NB4 (cell line): Measurements from ENCODE around the gene CXorf58.
"Not testable (repeated sequence)": the region's sequence is repeated elsewhere in the genome, so short reads cannot be mapped to it uniquely, and the experiment has no call there.

Experiments used
- DNase-seq: peaks from one replicate; pipeline ENCODE4 v3.0.0; 2010; ENCODE audit warnings: low read depth
- H3K4me3 ChIP-seq: one replicate; pipeline ENCODE4 v1.5.1; 2011; ENCODE audit warnings: mild to moderate bottlenecking, low read depth, low read length, moderate library complexity
- MYC ChIP-seq: IDR thresholded peaks from 2 replicates; pipeline ENCODE4 v1.6.1; 2011; ENCODE audit warnings: low read depth, low read length
- POLR2A ChIP-seq: IDR thresholded peaks from 2 replicates; pipeline ENCODE4 v1.6.1; 2011; ENCODE audit warnings: mild to moderate bottlenecking; ENCODE audit not compliant: insufficient read length; ENCODE audit errors: extremely low read depth
- TF ChIP-seq, protein P1 (sequence below): IDR thresholded peaks from 2 replicates; pipeline ENCODE4 v1.6.1; 2011; ENCODE audit warnings: low read depth, low read length
- TF ChIP-seq, protein P2 (sequence below): IDR thresholded peaks from one replicate; pipeline ENCODE4 v1.5.1; 2012; ENCODE audit warnings: low read depth, low read length

Gene CXorf58

DNA sequence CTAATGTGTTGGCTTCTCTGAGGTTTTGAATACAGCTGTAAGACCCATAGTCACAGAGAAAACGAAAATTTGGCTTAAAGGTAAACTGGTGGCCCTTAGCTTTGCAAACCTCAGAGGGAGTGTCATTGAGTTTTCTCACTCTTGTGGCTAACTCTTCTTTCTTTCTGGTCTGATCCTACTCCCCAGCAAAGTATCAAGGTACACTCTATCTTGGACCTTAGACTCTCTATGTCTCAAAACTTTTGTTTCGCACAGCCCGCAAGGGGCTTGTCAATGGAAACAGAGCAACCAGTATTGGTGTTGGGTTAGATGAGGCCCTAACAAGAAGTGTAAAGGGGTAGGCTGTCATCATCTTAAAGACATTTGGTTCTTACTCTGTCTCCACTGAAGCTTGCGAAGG lies 19.9 kb upstream of the CXorf58 start:
- no peak overlapping the region for H3K4me3 ChIP-seq
- TF ChIP-seq, protein P1, sequence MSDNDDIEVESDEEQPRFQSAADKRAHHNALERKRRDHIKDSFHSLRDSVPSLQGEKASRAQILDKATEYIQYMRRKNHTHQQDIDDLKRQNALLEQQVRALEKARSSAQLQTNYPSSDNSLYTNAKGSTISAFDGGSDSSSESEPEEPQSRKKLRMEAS: no peak
- TF ChIP-seq, protein P2, sequence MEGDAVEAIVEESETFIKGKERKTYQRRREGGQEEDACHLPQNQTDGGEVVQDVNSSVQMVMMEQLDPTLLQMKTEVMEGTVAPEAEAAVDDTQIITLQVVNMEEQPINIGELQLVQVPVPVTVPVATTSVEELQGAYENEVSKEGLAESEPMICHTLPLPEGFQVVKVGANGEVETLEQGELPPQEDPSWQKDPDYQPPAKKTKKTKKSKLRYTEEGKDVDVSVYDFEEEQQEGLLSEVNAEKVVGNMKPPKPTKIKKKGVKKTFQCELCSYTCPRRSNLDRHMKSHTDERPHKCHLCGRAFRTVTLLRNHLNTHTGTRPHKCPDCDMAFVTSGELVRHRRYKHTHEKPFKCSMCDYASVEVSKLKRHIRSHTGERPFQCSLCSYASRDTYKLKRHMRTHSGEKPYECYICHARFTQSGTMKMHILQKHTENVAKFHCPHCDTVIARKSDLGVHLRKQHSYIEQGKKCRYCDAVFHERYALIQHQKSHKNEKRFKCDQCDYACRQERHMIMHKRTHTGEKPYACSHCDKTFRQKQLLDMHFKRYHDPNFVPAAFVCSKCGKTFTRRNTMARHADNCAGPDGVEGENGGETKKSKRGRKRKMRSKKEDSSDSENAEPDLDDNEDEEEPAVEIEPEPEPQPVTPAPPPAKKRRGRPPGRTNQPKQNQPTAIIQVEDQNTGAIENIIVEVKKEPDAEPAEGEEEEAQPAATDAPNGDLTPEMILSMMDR: no peak
- TF ChIP-seq POLR2A (no peak), MYC (no peak)
- no peak for DNase-seq

DNA sequence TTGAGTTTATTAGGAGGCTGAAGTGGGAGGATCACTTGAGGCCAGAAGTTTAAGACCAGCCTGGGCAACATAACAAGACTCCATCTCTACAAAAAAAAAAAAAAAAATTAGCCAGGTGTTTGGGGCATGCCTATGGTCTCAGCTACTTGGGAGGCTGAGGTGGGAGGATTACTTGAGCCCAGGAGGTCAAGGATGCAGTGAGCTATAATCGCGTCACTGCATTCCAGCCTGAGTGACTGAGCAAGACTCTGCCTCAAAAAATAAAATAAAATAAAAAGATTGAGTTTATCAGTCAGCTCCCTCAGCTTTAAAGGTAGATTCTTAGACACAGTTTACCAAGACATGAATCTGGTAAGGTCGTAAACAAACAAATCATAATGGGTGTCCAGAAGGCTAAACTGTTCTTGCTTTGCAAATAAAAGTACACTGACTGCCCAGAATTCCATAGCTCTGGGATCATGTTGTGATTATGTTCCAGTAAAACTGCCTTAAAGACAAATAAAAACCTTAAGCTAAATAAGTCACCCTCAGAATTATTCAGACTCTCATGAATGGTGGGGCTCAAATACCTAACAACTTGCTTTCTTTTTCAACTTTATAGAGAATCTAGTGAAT lies 18.8 kb upstream of the CXorf58 start:
- H3K4me3 ChIP-seq: no peak overlapping the region
- DNase-seq: no peak

DNA sequence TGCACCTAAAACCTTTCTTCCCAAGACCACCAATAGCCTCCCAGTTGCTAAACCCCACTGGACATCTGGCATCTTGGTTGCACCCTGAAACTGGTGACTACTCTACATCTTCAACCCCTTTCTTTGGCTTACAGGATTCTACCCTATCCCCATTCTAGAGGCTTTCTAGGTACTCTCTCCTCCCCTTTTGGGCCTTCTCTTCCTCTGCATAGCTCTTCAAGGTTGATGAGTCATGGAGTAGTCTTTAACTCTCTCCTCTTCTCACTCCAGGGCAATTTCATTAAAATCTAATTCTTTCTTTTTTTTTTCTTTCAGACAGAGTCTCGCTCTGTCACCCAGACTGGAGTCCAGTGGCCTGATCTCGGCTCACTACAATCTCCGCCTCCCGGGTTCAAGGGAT lies 16.9 kb upstream of the CXorf58 start:
- no peak overlapping the region for H3K4me3 ChIP-seq
- TF ChIP-seq MYC: no peak
- TF ChIP-seq, protein P2: no peak
- no peak for DNase-seq

More for the DNA sequence above, 18.8 kb upstream of the CXorf58 start:
- TF ChIP-seq, protein P2: no peak
- TF ChIP-seq, protein P1: no peak
- TF ChIP-seq MYC: no peak
- no peak for TF ChIP-seq POLR2A

DNA sequence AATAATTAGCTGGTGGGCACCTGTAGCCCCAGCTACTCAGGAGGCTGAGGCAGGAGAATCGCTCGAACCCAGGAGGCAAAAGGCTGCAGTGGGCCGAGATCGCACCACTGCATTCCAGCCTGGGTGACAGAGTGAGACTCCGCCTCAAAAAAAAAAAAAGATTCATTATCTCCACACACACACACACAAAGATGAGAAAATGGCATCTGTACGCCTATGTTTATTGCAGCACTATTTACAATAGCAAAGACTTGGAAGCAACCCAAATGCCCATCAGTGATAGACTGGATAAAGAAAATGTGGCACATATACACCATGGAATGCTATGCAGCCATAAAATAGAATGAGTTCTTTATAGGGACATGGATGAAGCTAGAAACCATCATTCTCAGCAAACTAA lies 12.8 kb upstream of the CXorf58 start:
- DNase-seq: not testable (repeated sequence)

DNA sequence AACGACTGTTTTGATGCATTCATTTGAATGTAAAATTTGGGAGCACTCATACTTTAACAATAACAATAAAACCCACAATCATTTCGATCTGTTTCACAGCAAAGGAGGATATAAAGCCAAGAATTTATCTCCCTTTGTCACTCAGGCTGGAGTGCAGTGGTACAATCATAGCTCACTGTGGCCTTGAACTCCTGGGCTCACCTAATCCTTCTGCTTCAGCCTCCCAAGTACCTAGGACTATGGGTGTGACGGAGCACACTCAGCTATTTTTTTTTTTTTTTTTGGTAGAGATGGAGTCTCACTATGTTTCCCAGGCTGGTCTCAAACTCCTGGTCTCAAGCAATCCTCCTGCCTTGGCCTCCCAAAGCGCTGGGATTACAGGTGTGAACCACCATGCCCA lies 11.3 kb upstream of the CXorf58 start:
- not testable (repeated sequence) for DNase-seq, H3K4me3 ChIP-seq

More for the DNA sequence above, 12.8 kb upstream of the CXorf58 start:
- not testable (repeated sequence) for H3K4me3 ChIP-seq

DNA sequence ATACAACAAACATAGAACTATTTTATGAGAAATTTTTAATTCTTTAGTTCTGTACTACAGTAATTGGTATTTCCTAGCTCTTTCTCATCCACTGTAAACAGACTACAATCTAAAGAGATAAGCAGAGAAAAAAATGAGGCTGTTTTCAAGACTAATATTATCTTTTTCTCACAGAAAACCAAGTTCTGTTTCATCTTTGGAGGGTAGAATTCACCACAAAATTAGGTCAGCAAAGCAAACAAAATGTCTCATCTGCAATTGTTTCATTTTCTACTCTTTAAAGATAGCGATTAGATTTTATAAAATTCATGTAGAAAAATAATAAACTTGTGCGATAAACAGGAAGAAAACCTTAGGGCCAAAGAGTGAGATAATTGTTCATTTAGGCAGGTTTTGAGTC lies 10.8 kb upstream of the CXorf58 start:
- no peak for DNase-seq
- TF ChIP-seq MYC: no peak
- TF ChIP-seq, protein P1: no peak
- TF ChIP-seq POLR2A: no peak
- TF ChIP-seq, protein P2: no peak
- no peak overlapping the region for H3K4me3 ChIP-seq

DNA sequence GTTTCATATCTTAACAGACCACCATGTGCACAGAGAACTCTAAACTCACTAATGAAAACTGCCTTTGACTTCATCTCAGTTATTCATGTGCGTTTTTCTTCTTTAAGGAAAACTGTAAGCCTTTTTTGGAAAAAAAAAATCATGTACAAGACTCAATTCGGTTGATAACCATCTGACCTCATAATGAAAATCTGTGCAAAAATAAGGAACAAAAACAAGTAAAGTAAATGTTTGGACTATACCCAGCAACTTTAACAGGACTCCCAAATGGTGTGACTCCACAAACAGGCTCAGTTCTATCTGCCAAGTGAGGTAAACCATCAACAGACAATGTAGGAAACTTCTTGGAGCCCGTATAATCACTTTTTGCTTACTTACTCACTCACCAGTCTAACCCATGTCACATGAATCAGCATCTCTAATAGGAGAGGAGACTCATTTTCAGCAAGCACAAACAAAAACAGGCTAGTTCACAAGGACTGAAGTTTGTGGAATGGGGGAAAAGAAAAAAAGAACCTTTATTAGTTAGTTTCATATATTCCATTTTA lies 9.3 kb upstream of the CXorf58 start:
- no peak overlapping the region for H3K4me3 ChIP-seq
- no peak for DNase-seq

More for the DNA sequence above, 9.3 kb upstream of the CXorf58 start:
- TF ChIP-seq, protein P1: no peak
- TF ChIP-seq MYC: no peak
- TF ChIP-seq POLR2A: no peak
- TF ChIP-seq, protein P2: no peak
